ENCODE data around the gene CD200R1L.

Gene CD200R1L

DNA sequence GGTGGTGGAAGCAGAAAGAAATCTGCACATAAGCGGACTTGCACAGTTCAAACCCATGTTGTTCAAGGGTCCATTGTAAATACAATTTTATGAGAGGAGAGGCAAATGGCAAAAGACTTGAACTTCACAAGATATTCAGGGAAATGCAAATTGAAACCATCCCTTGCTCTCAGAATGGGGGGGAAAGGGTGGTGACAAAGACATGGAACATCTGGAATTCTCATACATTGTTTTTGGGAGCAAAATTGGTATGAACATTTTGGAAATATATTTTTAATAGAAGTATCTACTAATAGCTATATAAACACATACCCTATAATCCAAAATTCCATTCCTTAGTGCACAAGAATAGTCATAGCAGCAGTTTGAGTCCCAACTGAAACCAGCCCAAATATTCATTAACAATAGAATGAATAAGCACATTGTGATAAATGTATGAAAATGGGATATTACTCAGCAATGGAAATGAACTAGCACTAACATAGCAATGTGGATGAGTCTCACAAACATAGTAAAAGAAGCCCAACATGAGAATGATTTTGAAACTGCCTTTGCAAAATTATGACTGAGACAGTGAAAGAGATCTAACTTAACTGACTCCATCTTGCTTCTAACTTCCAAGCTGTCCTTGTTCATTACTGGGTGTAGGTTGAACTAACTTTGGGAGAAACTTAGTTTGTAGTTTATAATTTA lies 77.2 kb downstream of the CD200R1L start:
- H3K27ac ChIP-seq (ENCODE audit: low read depth, low read length), result no peak overlapping the region
- H3K4me3 ChIP-seq (ENCODE audit: low read length), result no peak overlapping the region
- no peaks in the 10 kb centered on the region for H3K36me3 ChIP-seq (ENCODE audit: control insufficient read depth, insufficient read depth, low read length)
- H3K9ac ChIP-seq (ENCODE audit: low read length), result no peak overlapping the region
- H3K4me1 ChIP-seq (ENCODE audit: control insufficient read depth, insufficient read depth, low read length), result peaks cover 3% of the 10 kb centered on the region
- H3K27me3 ChIP-seq (ENCODE audit: control insufficient read depth, insufficient read depth, low read length), result no peaks in the 10 kb centered on the region

DNA sequence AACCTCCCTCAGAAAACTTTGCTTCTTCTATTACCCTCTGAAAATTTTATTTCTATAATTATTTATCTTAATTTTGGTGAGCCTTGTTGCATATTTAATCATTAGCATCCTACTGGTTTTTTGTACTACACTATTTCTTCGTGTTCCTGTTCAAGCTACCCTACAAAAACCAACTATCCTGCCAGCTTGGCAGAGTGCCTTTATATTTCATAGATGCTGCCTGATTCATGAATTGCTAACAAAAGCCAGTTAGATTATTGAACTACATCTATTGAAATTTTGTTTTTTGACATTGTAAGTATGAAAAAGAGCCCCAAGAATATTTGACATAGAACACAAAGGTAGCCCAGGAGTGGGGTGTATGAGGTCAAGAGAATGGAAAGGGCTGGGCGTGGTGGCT lies 78.9 kb downstream of the CD200R1L start:
- Histone ChIP-seq H3K4me1 (ENCODE audit: control insufficient read depth, insufficient read depth, low read length) (peaks cover 3% of the 10 kb centered on the region), H3K36me3 (ENCODE audit: control insufficient read depth, insufficient read depth, low read length) (no peaks in the 10 kb centered on the region), H3K4me3 (ENCODE audit: low read length) (no peak overlapping the region), H3K27me3 (ENCODE audit: control insufficient read depth, insufficient read depth, low read length) (no peaks in the 10 kb centered on the region), H3K9ac (ENCODE audit: low read length) (no peak overlapping the region), H3K27ac (ENCODE audit: low read depth, low read length) (no peak overlapping the region)

DNA sequence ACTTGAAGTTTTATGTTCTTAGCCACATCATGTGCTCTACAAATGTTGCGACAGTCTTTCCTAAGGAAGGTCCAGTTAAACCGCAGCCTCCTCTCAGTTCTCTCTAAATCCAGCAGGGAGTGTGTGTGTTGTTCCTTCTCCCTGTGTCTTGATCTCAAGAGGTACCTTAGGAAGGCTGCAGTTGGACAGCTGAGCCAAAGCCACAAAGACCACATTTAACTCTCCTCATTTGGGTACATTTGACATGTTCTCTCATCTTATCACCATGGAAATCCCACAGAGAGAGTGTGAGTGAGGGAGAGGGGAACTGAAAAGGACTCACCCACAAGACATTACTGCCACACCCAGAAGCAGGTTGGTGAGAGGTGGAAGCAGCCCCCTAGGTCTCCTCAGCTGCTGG lies 79.5 kb downstream of the CD200R1L start:
- Histone ChIP-seq H3K36me3 (ENCODE audit: control insufficient read depth, insufficient read depth, low read length) (no peaks in the 10 kb centered on the region), H3K4me1 (ENCODE audit: control insufficient read depth, insufficient read depth, low read length) (no peaks in the 10 kb centered on the region), H3K4me3 (ENCODE audit: low read length) (no peak overlapping the region), H3K9ac (ENCODE audit: low read length) (no peak overlapping the region), H3K27me3 (ENCODE audit: control insufficient read depth, insufficient read depth, low read length) (no peaks in the 10 kb centered on the region), H3K27ac (ENCODE audit: low read depth, low read length) (no peak overlapping the region)

All from rectal smooth muscle tissue (tissue), 1 donor.